Measurements from ENCODE around the gene KPNA2.

KPNA2 gene

GRCh38 chr17:68095205-68095811 lies 59.8 kb downstream of the KPNA2 start:
- DNase-seq (ENCODE audit: extremely low read depth in 1 of 2, low read depth in 1 of 2) = no peak

DNA sequence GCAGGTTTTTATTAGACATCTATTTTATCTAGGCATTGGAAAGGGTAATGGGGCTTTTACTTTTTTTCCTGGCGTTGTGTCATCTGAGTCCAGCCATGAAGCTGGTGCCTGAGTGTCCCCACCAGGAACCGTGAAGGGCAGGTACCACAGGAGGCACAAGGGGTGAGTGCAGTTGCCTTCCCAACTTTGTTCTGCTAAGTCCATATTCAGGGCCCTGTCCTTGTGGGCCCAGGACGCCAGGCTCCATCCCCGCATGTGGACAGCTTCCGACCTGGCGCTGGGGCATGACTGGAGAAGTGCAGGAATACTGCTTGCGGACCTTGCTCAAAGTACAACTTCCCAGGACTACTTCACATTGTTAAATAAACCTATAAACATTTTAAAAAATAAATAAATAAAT lies 60.6 kb downstream of the KPNA2 start:
- no peak for DNase-seq (ENCODE audit: extremely low read depth in 1 of 2, low read depth in 1 of 2)

Data from activated CD8-positive, alpha-beta memory T cell treated with anti-CD3 and anti-CD28 coated beads for 1 hour (primary cell).